ENCODE data around the gene DUS2.

The DUS2 gene

GRCh38 chr16:68035227-68035626, 12.1 kb downstream of the DUS2 start (continued):
- TF ChIP-seq PRDM10 (tag by site-specific recombination; IDR thresholded peaks at IDR 0.05) (peak; percentile 59; the same call in 1 of the 2 replicates), WT1 (tag by site-specific recombination; IDR thresholded peaks at IDR 0.05) (no peak)

- peaks cover 8 to 32% of the 10 kb centered on the region in 2 experiments; a peak in 2 of 3 replicates for H3K36me3 ChIP-seq (ENCODE audit: control insufficient read depth in 2 of 2, insufficient read depth in 1 of 2, low read length in 2 of 2)
- H3K27ac ChIP-seq (ENCODE audit: extremely low read depth, low read depth, low read length) = no peak overlapping the region
- TF ChIP-seq SP2 (tag by site-specific recombination; IDR thresholded peaks at IDR 0.05) = no peak
- TF ChIP-seq ZBTB26 (tag by site-specific recombination; optimal IDR thresholded peaks at IDR 0.05) = no peak
- TF ChIP-seq ZNF37A (tag by site-specific recombination; IDR thresholded peaks at IDR 0.05) = no peak
- no peak for TF ChIP-seq ZBTB10 (tag by site-specific recombination; IDR thresholded peaks at IDR 0.05)
- TF ChIP-seq ZSCAN18 (tag by site-specific recombination; IDR thresholded peaks at IDR 0.05) = no peak
- no peak for TF ChIP-seq ZFP41 (tag by site-specific recombination; IDR thresholded peaks at IDR 0.05; ENCODE audit: borderline replicate concordance)
- no peak for TF ChIP-seq ZNF596 (tag by site-specific recombination; IDR thresholded peaks at IDR 0.05)
- TF ChIP-seq KLF17 (tag by site-specific recombination; IDR thresholded peaks at IDR 0.05) = no peak
- no peak for TF ChIP-seq KLF1 (tag by site-specific recombination; IDR thresholded peaks at IDR 0.05)
- no peak for TF ChIP-seq MZF1 (tag by site-specific recombination; IDR thresholded peaks at IDR 0.05; ENCODE audit: borderline replicate concordance)
- TF ChIP-seq SETDB1 (IDR thresholded peaks at IDR 0.05; ENCODE audit: insufficient read length, low read length) = no peak
- no peak for TF ChIP-seq ZNF184 (tag by site-specific recombination; IDR thresholded peaks at IDR 0.05)
- TF ChIP-seq ZNF843 (tag by site-specific recombination; IDR thresholded peaks at IDR 0.05) = no peak
- no peak for TF ChIP-seq PRDM4 (tag by site-specific recombination; IDR thresholded peaks at IDR 0.05)
- TF ChIP-seq YY2 (tag by site-specific recombination; IDR thresholded peaks at IDR 0.05) = no peak
- H3K4me3 ChIP-seq (ENCODE audit: low read depth, low read length) = no peak overlapping the region
- H3K9me3 ChIP-seq (ENCODE audit: control insufficient read depth, insufficient read depth, low read depth, low read length) = no peaks in the 10 kb centered on the region
- ChIA-PET CTCF (interaction anchor here (0.5 to 1.7 kb wide), 4 partner anchors 15 to 176 kb away, joined by 3 to 6 read pairs (median 4); no protein-coding TSS in a partner anchor), POLR2A (interaction anchor here (0.7 kb wide), 2 partner anchors 31 to 146 kb away, joined by 3 read pairs; no protein-coding TSS in a partner anchor)
- H3K4me1 ChIP-seq (ENCODE audit: control insufficient read depth, insufficient read depth, low read length) = peaks cover 5% of the 10 kb centered on the region; the same call in 1 of the 2 replicates
These were observed 14.9 kb downstream of the DUS2 start for GRCh38 chr16:68037841-68038597.
